PC-9 (cell line): ENCODE data around the gene EIF4G3.

Experiments
- CTCF ChIP-seq: fragments of 200-600 bp; sonication (generic); conservative IDR thresholded peaks from 2 replicates; pipeline ENCODE4 v1.6.1; 2017; ENCODE audit warnings: mixed run types, antibody characterized with exemption, mild to moderate bottlenecking, moderate library complexity
- EZH2 ChIP-seq: fragments of 200-600 bp; sonication (generic); IDR thresholded peaks from 2 replicates; pipeline ENCODE4 v1.8.0; 2017; ENCODE audit warnings: antibody characterized with exemption, low read depth

- TF ChIP-seq CTCF (no peak), EZH2 (no peak)
Measured at GRCh38 chr1:21058035-21058793, 118.5 kb downstream of the EIF4G3 start.
